CD4-positive, alpha-beta T cell treated with Interleukin-2 at 100 ng/mL for 4 hours (primary cell): Measurements from ENCODE around the gene S100A3.
A peak's percentile ranks its signal among the peaks of the same experiment; 100 is the strongest.
"Not testable (repeated sequence)": the region's sequence is repeated elsewhere in the genome, so short reads cannot be mapped to it uniquely, and the experiment has no call there.

Experiments
- DNase-seq: peaks from one replicate; pipeline ENCODE4 v3.0.0-alpha.2; 2020; ENCODE audit warnings: low spot score

The S100A3 gene

DNA sequence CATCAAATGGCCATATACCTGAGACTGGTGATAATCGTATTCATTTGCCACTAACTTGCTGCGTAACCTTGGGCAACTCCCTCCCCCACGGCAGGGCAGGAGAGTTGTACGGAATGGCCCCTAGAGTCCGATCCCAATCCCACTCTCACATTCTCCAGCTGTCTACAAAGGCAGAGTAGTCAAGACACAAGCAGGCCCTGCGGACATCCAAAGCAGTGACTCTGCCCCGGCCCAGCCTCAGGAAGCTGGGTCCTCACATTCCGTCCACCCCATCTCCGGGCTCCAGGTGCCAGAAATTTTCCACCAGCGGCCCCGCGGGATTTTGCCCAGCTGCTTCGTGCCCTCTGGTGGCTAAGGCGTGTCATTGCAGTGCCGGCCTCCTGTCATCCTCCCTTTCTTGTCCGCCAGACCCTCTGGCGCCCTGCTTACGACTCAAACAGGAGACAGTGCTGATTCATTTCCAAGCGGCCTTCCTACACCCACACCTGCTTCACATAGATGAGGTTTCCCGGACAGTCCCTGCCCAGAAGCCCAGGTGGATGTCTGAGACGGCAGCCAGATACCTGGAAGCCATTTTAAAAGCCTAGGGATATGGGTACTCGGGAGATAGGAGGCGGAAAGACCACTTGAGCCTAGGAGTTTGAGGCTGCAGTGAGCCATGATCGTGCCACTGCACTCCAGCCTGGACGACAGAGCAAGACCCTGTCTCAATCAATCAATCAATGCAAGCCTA is 19.5 kb upstream of the S100A3 start:
- peak; percentile 86 for DNase-seq

DNA sequence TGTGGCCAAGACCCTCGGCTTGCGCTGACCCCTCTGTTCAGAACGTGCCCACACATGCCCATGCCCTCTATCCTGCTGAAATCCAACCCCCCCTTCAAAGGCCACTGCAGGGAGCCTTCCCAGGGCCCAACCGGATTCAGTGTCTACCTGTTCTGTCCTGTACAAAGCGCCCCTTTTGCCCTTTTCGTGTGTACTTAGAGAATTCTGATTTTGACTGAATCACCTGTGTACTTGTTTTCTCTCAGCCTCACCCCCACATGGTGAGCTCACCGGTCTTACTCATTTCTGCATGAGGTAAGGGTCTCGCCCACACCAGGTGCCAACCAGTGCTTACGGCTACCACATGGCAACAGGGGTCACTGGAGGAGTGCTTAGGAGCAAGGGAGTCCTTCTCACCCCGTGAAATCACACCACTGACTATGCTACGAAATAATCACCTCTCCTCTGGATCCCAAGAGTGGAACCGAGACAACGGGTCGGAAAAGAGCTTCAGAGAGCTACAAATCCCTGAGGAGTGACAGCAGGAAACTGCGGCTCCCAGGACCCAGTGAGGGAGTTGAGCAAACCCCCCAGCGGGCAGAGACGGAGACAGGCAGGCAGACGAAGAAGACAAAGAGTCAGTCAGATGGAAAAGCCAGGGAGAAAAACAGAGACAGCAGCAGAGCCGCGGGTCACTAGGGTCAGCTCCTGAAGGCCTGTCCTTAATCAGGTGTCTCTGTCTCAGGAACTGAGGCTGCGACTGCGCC is 18.7 kb upstream of the S100A3 start:
- DNase-seq: peak; percentile 18

DNA sequence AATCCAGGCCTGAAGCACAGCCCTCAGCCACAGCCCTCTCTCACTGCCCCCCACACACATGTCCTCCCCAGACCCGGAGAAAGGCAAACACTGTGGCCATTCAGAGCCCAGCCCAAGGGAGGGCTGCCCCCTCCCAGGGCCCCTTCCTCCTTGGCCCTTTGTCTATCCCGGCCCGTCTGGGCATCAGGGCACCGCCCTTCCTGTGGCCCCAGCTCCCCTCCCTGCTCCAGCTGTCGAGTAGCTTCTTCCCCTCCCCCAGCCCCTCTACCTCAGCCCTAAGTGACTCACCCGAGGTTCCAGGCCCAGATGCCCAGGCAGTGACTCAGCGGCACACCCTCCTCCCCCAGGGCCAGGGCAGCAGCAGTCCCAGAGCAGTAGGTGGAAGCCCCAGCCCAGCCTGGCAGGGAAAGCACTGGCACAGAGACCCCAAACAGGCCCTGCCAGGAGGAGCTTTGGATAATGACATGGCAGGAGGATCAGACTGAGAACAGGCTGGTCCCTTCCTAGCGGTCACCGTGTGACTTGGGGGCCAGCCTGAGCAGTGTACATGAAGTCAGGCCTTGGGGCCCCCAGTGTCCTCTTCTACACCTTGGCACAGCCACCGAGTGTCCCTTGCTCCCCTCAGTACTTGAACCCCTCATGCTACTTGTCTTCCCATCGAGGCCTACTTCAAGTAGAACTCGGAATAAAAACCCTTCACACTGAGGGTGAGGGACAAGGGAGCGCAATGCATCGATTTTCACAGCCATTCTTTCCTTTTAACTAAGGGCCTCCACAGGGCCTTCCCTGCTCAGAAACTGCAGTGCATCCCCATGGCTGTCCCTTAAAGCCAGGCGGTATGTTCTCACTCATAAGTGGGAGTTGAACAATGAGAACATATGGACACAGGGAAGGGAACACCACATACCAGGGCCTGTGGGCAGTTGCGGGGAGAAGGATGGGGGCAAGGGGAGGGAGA is 17.6 kb upstream of the S100A3 start:
- peak; percentile 95 for DNase-seq

DNA sequence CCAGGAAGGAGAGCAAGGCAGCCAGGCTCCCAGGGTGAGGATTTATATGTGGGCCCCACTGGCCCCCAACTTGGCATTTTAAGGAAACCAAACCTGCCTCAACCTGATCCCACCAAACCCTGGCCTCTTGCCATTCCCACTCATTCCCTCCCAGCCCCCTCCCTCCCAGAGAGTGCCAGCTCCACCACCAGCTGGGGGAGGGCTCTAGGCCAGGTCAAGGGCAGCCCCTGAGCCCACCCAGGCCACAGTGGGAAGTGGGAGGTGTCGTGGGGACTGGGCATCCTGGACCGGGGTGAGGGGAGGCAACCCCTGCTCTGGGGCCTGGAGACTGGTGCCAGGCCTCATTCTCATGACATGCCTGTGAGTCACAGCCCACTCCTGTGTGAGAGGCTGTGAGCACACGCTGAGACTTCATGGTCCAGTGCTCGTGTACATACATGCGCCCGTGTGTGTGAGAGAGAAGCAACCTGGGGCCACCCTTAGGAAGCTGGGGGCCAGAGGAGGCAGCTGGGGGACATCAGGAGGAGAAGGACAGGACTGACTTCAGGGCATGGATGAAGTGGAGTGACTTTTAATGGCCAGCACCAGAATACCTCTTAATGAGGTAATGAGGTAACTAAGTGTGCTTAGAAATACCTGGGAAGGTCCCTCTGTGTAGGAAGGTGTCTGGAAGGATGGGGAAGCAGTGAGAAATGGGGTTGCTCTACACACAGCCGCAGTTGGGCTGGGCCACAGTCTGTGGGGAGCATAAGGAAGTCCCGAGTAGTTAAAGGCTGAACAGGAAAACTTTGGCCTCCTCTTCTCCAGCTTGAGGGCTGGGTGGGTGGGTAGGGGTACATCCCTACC is 16.7 kb upstream of the S100A3 start, which contains the start of gene S100A2:
S100A2 (minus strand) TSS at position 316 of the 846 bp plus-strand sequence. CDS start 1,967 bp downstream, outside the sequence.
- DNase-seq: peak; percentile 67

DNA sequence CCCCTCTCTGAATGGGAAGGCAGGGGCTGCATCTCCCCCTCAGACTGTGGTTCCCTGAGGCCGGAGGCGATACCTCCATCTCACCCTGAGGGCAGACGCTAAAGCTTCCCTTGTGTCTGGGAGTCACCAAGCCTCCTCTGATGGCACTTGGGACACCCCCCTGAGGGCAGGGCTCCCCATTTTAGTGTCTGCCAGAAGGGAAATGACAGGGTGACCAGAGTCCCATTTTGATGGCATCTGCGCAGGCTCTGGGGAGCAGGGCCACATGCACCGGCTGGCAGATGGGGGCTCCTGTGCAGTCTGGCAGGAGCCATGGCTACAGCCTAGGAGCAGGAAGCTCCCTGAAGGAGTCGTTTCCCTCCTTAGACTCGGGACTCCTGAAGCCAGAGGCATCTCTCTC is 14.9 kb upstream of the S100A3 start:
- DNase-seq: no peak

DNA sequence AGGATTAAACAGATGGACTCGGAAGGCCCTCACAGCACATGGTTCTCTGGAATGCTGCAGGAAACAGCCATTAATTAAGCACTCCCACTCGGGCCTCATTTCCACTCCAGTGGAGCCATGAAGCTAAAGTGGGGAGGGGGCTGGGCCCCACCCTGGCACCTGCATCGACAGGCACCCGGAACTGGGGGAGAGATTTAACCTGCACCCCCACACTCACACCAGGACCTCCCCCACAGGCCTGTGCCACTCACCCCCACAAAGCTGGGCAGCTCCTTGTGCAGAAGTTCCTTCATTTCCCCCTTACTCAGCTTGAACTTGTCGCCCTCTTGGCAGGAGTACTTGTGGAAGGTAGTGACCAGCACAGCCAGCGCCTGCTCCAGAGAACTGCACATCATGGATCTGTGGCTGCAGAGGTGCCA is 14.4 kb upstream of the S100A3 start:
- DNase-seq: no peak

DNA sequence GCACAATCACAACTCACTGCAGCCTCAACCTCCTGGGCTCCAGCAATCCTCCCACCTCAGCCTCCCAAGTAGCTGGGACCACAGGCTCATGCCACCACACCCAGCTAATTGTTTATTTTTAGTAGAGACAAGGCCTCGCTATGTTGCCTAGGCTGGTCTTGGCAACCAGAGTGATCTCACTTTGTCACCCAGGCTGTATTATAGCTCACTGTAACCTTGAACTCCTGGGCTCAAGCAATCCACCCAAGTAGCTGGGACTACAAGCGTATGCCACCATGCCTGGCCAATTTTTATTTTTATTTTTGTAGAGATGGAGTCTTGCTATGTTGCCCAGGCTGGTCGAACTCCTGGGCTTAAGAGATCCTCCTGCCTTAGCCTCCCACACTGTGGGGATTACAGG is 13.0 kb upstream of the S100A3 start:
- not testable (repeated sequence) for DNase-seq

DNA sequence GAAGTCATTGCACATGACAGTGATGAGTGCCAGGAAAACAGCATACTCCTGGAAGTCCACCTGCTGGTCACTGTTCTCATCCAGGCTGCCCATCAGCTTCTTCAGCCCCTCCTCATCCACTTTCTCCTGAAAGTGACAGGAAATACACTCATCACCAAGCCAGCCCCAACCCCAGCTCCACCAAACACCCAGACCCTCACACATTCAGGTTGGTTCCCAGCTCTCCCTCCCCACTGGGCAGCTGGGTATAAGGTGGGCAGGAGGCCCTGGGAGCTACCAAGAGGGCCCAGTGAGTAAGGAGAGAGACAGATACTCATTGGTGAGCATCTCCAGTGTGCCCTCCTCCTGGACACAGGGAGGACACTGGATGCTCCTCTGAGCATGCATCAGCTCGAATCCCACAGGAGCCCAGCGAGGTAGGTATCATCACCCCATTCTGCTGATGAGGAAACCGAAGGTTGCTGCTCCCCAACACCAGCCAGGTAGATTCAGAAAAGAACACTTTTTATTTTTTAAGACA is 12.5 kb upstream of the S100A3 start:
- DNase-seq: no peak

DNA sequence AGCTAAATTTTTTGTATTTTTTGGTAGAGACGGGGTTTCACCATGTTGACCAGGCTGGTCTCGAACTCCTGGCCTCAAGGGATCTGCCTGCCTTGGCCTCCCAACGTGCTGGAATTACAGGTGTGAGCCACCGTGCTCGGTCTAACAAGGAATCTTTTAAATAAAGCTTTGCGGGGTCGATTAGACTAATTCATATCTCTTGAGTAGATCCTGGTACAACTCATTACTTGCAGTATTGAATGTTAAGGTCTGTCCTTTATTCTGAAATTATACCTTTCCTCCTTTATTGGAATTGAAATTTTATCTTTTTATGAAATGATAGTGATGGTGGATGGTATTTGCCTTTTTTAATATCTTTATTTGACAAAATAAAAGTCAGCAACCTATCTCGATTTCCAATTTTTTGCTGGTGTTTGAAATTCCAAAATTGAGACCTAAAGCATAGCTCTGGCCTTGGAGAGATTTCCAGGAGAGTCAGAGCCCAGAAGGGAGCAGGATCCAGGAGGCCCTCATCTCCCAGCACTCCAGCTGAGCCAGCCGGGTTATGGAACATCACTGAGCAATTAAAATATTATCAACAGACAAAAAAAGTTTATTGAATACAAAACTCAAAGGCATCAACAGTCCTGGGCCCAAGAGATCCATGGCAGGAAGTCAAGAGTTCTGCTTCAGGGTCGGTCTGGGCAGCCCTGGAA is 11.9 kb upstream of the S100A3 start:
- DNase-seq: no peak

DNA sequence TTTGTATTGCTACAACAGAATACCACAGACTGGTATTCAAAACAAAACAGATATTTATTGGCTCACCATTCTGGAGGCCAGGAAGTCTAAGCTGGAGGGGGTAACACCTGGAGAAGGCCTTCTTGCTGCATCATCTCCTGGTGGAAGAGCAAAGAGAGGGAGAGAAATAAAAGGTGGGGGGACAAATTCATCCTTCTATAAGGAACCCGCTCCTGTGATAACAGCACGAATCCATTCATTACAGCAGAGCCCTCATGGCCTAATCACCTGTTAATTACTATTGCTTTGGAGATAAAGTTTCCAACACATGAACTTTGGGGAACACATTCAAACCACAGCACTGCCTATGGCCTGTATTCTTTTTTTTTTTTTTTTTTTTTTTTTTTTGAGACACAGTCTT is 11.2 kb upstream of the S100A3 start:
- DNase-seq: no peak

DNA sequence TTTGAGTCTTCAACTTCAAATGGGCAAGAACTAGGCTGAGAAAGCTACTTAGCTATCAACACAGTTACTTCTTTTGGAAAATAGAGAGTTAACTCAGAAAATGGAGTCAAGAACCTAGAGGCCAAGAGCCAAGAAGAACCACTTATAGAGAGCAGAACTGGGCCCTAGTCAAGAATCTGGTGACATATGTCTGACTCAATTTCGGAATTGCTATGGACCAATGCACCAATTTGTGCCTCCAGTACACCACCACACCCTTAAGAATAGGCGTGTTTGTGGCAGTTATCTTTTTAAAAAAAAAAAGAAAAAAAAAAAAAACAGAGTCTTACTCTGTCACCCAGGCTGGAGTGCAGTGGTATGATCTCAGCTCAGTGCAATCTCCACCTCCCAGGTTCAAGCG is 8.8 kb upstream of the S100A3 start:
- DNase-seq: no peak

DNA sequence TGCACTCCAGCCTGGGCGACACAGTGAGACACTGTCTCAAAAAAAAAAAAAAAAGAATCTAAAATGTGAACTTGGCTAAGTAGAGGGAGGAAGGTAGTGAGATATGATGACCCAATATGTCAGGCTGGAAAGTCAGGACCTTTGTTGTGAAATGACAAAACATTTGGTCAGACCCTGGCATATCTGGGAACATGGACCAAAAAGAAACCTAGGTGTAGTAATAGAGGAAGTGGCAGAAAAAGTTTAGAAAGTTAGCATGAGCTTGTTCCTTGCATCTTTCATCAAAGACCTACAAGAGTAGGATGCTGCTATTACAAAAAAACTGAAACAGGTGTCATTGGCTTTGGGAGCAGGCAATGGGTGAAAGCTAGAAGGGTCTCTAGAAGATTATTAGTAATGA is 7.3 kb upstream of the S100A3 start:
- no peak for DNase-seq

DNA sequence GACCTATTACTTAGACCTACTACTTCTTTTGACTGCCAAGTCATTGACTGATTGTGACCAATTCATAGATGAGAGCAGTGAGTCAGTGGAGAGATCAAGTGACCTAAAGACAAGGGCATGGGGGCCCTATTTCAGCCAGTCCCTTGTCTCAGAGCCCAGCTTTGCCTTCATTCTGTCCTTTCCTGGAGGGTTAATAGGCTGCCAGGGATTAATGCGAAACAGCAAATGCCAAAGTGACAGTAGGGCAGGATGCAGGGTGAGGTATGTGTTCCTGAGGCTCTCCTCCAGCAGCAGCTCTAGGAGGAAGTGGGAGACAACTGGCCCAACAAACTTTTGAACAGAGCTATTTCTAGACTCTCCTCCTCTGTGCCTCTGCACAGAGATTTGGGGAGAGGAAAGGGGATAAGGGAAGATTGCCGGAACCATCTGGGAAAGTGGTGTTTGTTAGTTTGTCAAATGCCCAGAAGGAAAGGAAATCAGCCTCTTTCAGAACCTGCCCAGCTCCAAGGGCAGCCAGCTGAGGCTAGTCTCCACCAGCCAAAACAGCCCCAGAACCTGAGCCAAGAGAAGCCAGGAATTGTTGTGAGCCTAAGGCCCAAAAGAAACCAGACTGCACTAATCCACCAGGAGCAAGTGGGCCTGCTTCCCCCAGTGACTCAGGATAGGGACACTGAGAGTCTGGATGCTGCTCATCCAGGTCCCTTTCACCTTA is 4.9 kb upstream of the S100A3 start:
- DNase-seq: no peak

DNA sequence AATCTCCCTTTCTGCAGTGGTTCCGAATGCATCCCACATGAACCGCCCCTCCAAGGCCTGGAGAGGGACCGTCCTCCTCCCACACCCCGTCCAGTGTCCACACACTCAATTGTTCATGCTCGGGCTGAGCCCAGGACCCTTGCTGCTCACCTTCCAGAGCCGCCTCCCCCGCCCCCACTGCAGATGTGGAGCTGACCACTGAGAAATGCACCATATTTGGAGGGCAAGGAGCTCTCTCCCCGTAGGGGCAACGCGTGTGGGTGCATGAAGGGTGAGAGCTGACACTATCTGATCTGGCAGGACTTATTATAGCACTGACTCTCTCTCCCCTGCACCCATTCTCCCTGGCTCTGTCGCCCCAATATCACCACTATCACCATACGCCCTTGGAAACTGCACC is 4.0 kb upstream of the S100A3 start:
- no peak for DNase-seq

DNA sequence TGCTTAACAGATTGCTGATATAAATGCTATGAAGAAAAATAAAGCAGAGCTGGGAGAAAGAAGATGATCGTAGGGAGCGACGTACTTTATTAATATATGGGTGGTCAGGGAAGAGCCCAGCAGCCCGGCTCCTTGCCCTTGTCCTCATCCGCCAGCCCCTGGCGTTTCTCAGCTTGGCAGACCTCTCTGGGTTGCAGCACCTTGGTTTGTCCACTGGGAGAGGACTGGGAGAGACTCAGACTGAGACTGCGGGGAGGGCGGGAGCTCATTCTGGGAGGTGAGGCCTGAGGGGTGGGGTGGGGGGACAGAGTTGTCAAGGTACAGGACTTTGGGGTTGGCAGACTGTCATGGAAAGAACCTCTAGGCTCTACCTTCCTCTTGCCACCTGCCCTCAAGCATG is 3.3 kb upstream of the S100A3 start:
- no peak for DNase-seq

DNA sequence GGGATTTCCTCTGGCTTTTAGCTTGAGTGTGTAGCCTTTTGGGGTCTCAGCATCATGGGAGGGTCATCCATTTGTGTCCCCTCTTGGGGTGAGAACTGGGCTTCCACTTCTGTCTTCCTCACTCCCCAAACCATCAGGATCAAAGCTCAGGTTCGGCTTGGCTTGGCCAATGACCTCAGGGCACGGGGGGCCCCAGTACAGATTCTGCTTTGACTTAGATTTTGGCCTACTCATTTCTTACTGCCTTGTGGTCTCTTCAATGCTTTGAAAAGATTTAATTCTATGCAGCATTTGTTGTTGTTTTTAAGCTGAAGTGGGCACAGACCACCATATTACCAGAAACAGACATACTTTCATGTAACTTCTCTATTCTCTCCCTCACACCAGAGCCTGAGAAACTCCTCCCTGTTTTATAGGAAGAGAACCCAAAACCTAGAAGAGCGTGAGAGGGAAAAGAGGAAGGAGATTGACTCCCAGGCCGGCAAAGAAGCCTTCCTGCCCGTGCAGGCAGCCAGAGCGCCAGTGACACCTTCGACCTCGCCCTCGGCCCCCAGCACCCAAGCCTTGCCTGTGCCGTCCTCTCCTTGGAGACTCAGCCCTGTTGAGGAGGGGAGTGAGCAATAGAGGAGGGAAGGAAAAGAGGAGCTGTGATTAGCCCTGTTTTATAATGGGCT is 1.9 kb upstream of the S100A3 start:
- DNase-seq: no peak

DNA sequence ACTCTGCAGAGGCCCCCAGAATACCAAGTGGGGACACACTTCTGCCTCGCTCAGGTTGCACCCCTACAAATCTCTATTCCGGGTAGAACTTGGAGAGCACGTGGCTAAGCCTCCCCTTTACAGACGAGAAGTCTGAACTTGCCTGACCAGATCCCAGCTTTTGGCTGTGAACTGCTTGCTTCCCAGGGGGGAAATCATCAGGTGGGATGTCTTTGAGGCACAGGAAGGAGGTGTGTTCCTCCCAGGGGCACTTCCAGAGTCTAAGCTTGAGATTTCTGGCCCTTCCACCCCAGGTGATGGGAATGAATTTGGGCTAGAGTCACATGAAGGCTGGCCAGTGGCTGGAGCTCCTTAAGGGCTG is 1.3 kb upstream of the S100A3 start:
- no peak for DNase-seq

DNA sequence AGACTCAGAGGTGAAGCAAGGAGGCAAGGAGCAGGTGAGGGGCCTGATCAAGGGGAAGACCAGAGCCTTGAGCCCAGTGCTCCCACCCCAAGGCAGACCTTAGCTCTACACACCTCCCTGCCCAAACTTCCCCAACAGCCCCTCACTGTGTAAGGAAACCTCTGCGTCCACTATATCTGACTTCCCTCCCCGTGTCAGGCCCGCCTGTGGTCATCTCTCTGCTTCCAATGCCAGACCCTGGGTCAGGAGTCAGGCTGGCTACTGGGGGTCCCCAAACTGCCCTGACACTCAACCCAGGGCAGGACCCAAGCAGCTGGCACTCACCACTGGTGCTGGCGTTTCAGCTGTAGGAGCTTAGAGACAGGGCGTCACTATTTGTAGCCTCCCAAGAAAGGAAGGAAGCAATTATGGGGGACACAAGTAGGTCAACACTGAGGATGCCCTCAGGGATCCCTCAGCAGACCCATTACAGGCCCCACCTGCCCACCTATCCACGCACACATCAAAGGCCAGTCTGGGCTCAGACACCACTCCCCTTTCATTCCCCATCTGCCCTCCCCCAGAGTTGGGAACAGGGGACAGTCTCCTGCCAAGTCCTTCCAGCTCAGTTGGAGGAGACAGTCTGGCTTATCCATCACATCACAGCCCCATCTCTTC is 811 bp upstream of the S100A3 start:
- no peak for DNase-seq
